HL-60 (cell line): ENCODE results near the gene AFDN.

ENCODE experiments used
- DNase-seq, 2 experiments: peaks; one replicate each; pipeline ENCODE4 v3.0.0-alpha.2; 2010 to 2020; ENCODE audit warnings: low read depth in 1 of 2, low spot score in 1 of 2
- H3K27ac ChIP-seq: fragments of 250-450 bp; sonication (Bioruptor Pico); replicated peaks from 2 replicates; pipeline ENCODE4 v1.5.1; 2020; ENCODE audit warnings: mild to moderate bottlenecking, moderate library complexity
- H3K27me3 ChIP-seq: fragments of 250-450 bp; sonication (Bioruptor Pico); 2 replicates; pipeline ENCODE4 v1.5.1; 2021; ENCODE audit warnings: mild to moderate bottlenecking, moderate library complexity; ENCODE audit not compliant: insufficient read depth, poor library complexity, severe bottlenecking
- H3K4me3 ChIP-seq: replicated peaks from 2 replicates; pipeline ENCODE4 v1.5.1; 2011; ENCODE audit warnings: mild to moderate bottlenecking, control low read depth, low read length; ENCODE audit not compliant: insufficient read depth
- GABPA ChIP-seq: IDR thresholded peaks from 2 replicates; pipeline ENCODE4 v1.6.1; 2012; ENCODE audit warnings: low read depth
- POLR2AphosphoS5 ChIP-seq: IDR thresholded peaks from 2 replicates; pipeline ENCODE4 v1.6.1; 2012; ENCODE audit warnings: low read depth
- SPI1 ChIP-seq: IDR thresholded peaks from 2 replicates; pipeline ENCODE4 v1.6.1; 2012; ENCODE audit warnings: low read depth, mild to moderate bottlenecking, borderline replicate concordance
- TF ChIP-seq, protein P1 (sequence below): IDR thresholded peaks from 2 replicates; pipeline ENCODE4 v1.6.1; 2012; ENCODE audit warnings: low read depth; ENCODE audit not compliant: insufficient replicate concordance
- TF ChIP-seq, protein P2 (sequence below): IDR thresholded peaks from one replicate; pipeline ENCODE4 v1.5.1; 2011; ENCODE audit warnings: low read length, control low read depth, inconsistent platforms; ENCODE audit not compliant: insufficient read depth

The AFDN gene

DNA sequence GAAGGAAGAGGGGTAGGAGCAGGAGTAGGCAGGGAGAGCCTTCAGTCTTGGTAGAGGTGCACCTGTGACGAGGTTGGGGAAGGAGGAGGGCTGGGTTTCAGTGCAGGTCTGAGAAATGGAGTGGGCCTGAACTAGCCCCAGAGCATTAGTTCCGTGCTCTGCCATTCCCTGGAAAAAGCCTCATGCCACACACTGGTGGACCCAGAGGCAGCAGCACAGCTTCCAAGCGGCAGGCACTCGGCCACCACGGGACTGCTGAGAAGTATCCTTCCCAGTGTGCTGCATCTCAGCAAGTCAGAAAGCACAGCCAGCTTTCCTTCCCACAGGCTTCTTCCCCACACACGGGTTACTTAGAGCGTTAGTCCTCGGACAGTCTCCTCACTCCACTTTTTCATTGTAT is 93.5 kb downstream of the AFDN start:
- H3K4me3 ChIP-seq: no peak overlapping the region
- DNase-seq: no peak
- TF ChIP-seq, protein P1, sequence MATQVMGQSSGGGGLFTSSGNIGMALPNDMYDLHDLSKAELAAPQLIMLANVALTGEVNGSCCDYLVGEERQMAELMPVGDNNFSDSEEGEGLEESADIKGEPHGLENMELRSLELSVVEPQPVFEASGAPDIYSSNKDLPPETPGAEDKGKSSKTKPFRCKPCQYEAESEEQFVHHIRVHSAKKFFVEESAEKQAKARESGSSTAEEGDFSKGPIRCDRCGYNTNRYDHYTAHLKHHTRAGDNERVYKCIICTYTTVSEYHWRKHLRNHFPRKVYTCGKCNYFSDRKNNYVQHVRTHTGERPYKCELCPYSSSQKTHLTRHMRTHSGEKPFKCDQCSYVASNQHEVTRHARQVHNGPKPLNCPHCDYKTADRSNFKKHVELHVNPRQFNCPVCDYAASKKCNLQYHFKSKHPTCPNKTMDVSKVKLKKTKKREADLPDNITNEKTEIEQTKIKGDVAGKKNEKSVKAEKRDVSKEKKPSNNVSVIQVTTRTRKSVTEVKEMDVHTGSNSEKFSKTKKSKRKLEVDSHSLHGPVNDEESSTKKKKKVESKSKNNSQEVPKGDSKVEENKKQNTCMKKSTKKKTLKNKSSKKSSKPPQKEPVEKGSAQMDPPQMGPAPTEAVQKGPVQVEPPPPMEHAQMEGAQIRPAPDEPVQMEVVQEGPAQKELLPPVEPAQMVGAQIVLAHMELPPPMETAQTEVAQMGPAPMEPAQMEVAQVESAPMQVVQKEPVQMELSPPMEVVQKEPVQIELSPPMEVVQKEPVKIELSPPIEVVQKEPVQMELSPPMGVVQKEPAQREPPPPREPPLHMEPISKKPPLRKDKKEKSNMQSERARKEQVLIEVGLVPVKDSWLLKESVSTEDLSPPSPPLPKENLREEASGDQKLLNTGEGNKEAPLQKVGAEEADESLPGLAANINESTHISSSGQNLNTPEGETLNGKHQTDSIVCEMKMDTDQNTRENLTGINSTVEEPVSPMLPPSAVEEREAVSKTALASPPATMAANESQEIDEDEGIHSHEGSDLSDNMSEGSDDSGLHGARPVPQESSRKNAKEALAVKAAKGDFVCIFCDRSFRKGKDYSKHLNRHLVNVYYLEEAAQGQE: no peak
- TF ChIP-seq GABPA: no peak
- no peak for TF ChIP-seq SPI1
- TF ChIP-seq, protein P2, sequence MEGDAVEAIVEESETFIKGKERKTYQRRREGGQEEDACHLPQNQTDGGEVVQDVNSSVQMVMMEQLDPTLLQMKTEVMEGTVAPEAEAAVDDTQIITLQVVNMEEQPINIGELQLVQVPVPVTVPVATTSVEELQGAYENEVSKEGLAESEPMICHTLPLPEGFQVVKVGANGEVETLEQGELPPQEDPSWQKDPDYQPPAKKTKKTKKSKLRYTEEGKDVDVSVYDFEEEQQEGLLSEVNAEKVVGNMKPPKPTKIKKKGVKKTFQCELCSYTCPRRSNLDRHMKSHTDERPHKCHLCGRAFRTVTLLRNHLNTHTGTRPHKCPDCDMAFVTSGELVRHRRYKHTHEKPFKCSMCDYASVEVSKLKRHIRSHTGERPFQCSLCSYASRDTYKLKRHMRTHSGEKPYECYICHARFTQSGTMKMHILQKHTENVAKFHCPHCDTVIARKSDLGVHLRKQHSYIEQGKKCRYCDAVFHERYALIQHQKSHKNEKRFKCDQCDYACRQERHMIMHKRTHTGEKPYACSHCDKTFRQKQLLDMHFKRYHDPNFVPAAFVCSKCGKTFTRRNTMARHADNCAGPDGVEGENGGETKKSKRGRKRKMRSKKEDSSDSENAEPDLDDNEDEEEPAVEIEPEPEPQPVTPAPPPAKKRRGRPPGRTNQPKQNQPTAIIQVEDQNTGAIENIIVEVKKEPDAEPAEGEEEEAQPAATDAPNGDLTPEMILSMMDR: no peak
- TF ChIP-seq POLR2AphosphoS5: no peak
- no peaks in the 10 kb centered on the region for H3K27me3 ChIP-seq
- H3K27ac ChIP-seq: no peak overlapping the region

DNA sequence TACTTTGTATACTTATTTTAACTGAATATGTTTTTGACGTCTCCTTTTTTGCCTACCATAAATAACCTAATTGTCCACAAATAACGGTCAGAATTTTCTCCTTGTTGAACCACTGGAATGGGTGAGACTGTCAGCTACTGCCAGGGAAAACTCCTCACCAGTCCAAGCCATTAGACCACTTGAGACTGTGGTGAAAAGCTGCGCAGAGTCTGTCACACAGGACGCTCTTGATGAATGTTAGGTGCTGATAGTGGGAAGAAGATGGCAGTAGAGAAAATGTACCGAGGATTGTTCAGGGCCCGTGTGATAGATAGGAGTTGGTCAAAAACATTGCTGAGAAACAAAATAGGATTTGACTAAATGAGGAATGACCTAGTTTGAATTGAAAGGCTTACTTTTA is 95.1 kb downstream of the AFDN start:
- no peak for DNase-seq
- no peaks in the 10 kb centered on the region for H3K27me3 ChIP-seq
- TF ChIP-seq SPI1: no peak
- TF ChIP-seq POLR2AphosphoS5: no peak
- TF ChIP-seq, protein P1: no peak
- TF ChIP-seq, protein P2: no peak
- H3K4me3 ChIP-seq: no peak overlapping the region
- H3K27ac ChIP-seq: no peak overlapping the region

DNA sequence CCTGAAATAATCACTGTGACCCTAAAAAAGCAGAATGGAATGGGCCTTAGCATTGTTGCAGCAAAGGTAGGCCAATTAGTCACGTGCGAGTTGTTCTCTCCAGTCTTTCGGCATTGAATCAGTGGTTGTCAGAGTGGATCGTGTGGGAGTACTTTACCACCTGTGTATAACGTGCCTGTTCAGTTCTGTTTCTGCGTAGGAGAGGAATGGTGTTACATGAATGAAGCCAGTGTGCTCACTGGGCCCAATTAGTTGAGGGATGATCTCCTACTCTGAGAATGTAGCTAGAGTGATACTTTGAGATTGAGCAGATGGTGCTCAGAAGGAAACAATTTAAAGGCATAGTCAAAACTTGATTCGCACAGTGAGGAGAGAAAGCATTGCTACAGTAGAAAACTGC is 98.3 kb downstream of the AFDN start:
- DNase-seq: no peak
- TF ChIP-seq, protein P1: no peak
- TF ChIP-seq, protein P2: no peak
- TF ChIP-seq GABPA (no peak), SPI1 (no peak), POLR2AphosphoS5 (no peak)

More for the DNA sequence above, 98.3 kb downstream of the AFDN start:
- no peak overlapping the region for H3K4me3 ChIP-seq
- H3K27me3 ChIP-seq: no peaks in the 10 kb centered on the region
- no peak overlapping the region for H3K27ac ChIP-seq
